HEK293T (cell line): ENCODE data around the gene BAHCC1.

Experiments
- ARNT ChIP-seq: fragments of 450-650 bp; IDR thresholded peaks from 2 replicates; pipeline ENCODE4 v1.6.1; 2017; ENCODE audit warnings: mild to moderate bottlenecking
- ELF4 ChIP-seq: fragments of 450-650 bp; IDR thresholded peaks from 2 replicates; pipeline ENCODE4 v1.6.1; 2017; ENCODE audit warnings: antibody characterized with exemption
- FOXA1 ChIP-seq: fragments of 450-650 bp; IDR thresholded peaks from 2 replicates; pipeline ENCODE4 v1.6.1; 2016; ENCODE audit warnings: mild to moderate bottlenecking
- FOXK2 ChIP-seq: fragments of 450-650 bp; IDR thresholded peaks from 2 replicates; pipeline ENCODE4 v1.6.1; 2016; ENCODE audit warnings: mild to moderate bottlenecking
- FOXM1 ChIP-seq: fragments of 450-650 bp; IDR thresholded peaks from 2 replicates; pipeline ENCODE4 v1.6.1; 2017; ENCODE audit warnings: mild to moderate bottlenecking, borderline replicate concordance
- HDGF ChIP-seq: fragments of 450-650 bp; IDR thresholded peaks from 2 replicates; pipeline ENCODE4 v1.6.1; 2017; ENCODE audit warnings: antibody characterized with exemption, borderline replicate concordance
- L3MBTL2 ChIP-seq: fragments of 450-650 bp; conservative IDR thresholded peaks from 2 replicates; pipeline ENCODE4 v1.6.1; 2016; ENCODE audit warnings: mild to moderate bottlenecking
- PKNOX1 ChIP-seq: fragments of 450-650 bp; IDR thresholded peaks from 2 replicates; pipeline ENCODE4 v1.6.1; 2016
- SP1 ChIP-seq: fragments of 450-650 bp; IDR thresholded peaks from 2 replicates; pipeline ENCODE4 v1.6.1; 2017
- SUZ12 ChIP-seq: fragments of 450-650 bp; IDR thresholded peaks from 2 replicates; pipeline ENCODE4 v1.6.1; 2016; ENCODE audit warnings: mild to moderate bottlenecking
- TARDBP ChIP-seq: fragments of 450-650 bp; IDR thresholded peaks from 2 replicates; pipeline ENCODE4 v1.6.1; 2016
- ZNF384 ChIP-seq: fragments of 450-650 bp; IDR thresholded peaks from 2 replicates; pipeline ENCODE4 v1.6.1; 2016

- TF ChIP-seq SP1 (no peak), FOXM1 (no peak), ARNT (no peak), FOXK2 (no peak), ELF4 (no peak), SUZ12 (no peak), FOXA1 (no peak), ZNF384 (no peak), PKNOX1 (no peak), TARDBP (no peak), HDGF (no peak), L3MBTL2 (peak; percentile 16)
These were observed 114.1 kb downstream of the BAHCC1 start for GRCh38 chr17:81509207-81509971.
